ENCODE results near the gene MIS12.

MIS12 gene

DNA sequence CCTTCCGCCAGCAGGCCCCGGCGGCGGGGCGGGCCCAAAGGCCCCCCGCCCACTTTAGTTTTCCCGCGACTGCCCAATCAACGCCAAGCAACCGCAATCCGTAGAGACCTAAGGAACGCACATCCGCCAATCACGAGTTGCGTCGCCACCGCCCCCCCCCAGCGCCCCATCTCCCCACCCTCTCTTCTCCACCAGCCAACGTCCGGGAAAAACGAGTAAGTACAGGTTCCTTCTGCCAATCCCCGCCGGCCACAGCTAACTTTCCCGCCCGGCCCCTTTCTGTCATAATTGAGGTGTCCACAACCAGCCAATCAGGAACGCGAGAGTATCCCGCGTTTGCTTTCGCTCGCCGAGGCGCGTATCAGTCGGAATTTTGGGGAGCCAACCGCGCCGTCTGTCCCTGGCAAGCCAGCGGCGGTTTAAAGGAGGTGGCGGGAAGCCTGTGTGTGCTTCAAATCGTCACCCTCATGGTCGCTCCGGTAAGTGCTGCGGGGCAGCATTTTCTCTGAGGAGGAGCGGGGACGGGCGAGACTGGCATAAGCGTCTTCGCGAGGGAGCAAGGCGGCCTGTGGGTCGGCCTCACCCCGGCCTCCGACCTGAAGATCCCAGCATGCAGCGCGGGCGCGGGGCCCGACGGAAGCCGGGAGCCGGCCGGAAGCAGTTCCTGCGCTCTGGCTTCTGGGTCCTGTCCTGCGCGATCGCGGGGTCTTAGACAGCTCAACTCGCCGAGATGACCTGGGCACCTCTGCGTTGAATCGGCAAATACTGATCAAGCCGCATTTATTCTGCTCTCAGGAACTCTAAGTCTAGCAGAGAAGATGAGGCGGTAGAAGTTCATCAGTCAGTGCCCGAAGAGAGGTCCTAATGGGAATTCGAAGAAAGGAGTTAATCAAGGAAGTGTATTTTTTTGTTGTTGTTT is at the start of gene MIS12:
Gene MIS12 (plus strand): TSS at position 361 of the 919 bp plus-strand sequence. CDS start 2,297 bp downstream, outside the sequence.
- peak; percentile 91 to 96 (median 94) for DNase-seq

DNA sequence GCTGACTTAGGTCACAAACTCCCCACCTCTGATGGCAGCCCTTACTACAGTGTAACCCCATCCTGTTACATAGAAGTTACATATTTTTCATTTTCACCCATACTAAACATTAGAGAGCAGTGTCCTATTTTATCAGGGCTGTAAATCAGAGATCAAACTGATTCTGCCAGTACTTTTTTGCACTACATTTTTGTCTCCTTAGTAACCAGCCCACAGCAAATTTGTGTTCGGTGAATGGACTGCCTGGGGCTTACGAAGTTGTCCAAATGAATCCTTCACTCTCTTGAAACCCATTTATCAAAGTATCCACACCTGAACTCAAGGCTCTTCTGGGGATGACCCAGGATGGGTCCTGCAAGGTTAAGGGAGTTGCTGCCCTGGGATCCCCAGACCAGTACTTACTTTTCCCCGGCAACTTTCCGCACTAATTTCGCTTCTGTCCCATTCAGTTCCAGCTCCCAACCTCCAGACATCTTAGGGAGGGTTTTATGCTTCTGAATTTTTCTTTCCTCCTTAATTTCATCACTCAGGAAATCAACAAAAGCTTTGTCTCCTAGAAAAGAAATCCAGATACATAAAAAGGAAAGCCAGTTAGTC is 48.5 kb upstream of the MIS12 start:
- DNase-seq: no peak

DNA sequence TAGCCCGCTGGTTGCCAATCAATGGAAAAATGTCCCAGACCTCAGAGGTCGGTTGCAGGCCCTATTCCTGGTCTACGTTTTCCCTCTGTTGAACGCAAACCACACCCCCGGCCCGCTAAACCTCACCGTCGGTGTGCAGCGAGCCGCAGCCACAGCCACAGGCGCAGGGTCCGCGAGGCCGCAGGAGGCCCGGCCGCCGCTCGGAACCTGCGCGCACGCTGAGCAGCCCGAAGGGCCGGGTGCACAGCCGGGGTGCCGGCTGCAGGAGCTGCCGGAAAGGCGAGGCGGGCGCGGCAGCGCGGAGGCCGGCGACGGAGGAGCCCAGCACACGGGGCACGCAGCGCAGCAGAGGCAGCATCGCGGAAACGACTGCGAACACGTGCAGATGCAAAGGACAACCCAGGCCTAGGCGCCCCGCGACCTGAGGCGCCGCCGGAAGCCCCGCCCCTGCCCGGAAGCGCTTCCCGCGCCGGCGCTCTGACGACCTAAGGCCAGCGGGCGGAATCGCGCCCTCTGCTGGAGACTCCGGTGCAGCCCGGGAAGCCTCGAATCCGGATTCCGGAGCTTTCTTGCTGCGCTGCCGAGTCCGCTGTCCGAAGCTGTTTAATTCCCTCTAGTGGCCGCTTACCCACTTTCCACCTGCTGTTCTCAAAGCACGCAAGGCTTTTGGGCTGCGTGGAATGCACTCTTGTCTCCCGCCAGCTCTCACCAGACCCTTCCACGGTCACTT is 47.5 kb upstream of the MIS12 start, which contains the start of gene C1QBP:
Gene C1QBP (minus strand): TSS at position 440 of the 730 bp plus-strand sequence. CDS start 82 bp downstream, at position 358.
- peak; percentile 84 to 90 (median 86) for DNase-seq

- no peak for DNase-seq
Measured at GRCh38 chr17:5439446-5439764, 47.0 kb upstream of the MIS12 start.

DNA sequence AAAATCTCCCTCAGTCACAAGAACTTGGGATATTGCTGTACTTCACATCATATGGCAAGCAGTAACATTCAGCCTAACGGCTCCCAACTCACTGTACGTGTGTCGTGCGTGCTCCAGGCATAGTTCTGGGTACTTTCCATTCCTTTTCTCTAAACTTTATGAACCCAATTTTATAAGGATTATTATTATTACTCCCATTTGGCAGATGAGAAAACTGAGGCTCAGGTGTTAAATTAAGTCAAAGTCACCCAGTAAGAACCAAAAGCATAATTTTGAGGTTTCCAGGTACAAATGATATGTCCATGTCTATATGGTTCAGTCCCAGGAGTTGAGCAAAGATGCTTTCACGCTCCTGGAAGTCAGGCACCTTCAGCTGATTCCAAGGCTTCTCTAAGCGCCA is 42.6 kb upstream of the MIS12 start:
- DNase-seq: no peak

- no peak for DNase-seq
Measured at GRCh38 chr17:5444209-5444608, 42.2 kb upstream of the MIS12 start.

GRCh38 chr17:5446786-5447185 is 39.6 kb upstream of the MIS12 start:
- no peak for DNase-seq

GRCh38 chr17:5464717-5465507 is 21.5 kb upstream of the MIS12 start:
- no peak for DNase-seq

- no peak for DNase-seq
Measured at GRCh38 chr17:5466295-5466694, 20.1 kb upstream of the MIS12 start.

DNA sequence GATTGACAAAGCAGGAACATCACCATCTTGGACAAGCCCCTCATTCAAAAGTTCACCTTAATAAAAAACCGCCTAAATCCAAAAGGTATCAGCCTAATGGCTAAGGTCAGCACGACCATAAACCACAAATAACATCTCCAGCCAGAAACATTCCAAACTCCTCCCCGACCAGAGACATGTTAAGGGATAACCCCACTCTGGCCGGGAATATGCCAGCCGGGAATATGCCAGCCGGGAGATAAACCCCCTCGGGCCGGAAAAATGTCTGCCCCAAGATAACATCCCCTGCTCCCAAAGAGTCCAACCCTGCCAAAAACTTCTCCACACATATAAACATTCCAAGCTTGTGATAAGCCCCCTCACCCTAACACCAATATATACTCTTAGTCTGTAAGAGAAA is 18.9 kb upstream of the MIS12 start:
- no peak for DNase-seq

DNA sequence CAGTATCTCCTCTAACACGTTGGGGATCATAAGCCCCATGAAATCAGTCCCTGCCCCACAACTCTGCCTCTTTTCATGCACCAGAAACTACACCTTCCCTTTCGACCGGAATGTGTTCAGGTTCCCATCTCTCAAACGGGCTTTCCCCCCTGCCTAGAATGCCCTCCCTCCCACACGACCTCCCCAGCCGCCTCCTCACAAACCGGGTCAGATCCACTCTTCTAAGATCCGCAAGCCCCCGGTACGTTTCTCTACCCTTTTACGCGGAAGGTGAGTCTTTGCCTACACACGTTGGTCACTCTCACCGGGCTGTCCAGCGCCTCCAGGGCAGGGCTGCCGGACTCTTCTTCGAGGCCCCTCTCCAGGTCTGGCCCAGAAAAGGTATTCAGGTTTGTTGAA is 18.3 kb upstream of the MIS12 start:
- no peak for DNase-seq

GRCh38 chr17:5472511-5472910 is 13.9 kb upstream of the MIS12 start:
- no peak for DNase-seq

DNA sequence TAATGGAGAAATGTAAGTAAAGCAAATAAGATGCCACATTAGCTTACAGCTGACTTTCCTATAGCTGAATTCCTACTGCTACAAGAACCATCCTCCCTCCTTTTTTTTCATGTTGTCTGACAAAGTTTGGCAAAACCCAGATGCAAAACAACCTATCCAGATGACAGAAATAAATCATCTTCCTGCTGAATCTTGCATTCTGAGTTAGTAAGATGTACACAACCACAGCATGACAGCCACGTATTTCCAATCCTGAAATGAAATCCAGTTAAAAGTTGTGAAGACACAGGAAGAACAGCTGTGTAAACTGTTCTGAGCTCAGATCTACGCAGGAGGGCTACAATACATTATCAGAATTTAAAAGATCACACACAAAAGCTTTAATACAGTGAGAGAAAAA is 12.5 kb upstream of the MIS12 start:
- DNase-seq: no peak

GRCh38 chr17:5478992-5479391 is 7.4 kb upstream of the MIS12 start:
- no peak for DNase-seq

DNA sequence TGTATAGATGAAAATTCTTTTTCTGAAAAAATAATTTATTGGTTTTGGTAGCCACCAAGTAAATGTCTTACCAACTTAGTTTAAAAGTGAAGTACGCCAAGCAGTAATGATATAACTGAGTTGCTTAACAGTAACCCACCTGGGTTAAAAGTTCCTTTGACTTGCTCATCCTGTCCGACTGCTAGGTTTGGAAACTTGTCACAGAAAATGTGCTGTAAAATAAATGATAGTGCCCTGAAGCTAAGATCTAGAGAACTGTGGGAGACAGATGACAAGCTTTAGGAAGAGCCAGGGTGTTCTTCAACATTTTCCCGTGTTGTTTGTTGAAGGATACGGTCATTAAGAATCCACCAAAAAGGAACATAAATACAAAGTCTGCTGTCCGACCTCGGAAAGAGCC is 5.4 kb upstream of the MIS12 start:
- no peak for DNase-seq

GRCh38 chr17:5481451-5481850 is 4.9 kb upstream of the MIS12 start:
- DNase-seq: no peak

- DNase-seq: no peak
Measured at GRCh38 chr17:5485270-5486205, 828 bp upstream of the MIS12 start, which contains the start of gene DERL2. Gene DERL2 (minus strand): TSS chr17:5486178. CDS start chr17:5486161, 17 bp downstream.

GRCh38 chr17:5488752-5489151 is 2.4 kb downstream of the MIS12 start:
- no peak for DNase-seq

DNA sequence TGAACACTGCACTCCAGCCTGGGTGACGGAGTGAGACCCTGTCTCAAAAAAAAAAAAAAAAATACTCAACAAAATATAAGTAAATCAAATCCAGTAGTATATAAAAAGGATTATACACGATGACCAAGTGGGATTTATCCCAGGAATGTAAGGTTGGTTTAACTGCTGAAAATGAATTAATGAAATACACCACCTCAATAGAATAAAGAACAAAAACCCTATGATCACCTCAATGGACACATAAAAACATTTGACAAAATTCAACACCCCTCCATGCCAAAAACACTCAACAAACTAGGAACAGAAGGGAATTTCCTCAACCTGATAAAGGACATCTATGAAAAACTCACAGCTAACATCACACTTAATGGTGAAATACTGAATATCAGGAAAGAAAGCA is 6.6 kb downstream of the MIS12 start:
- no peak for DNase-seq

DNA sequence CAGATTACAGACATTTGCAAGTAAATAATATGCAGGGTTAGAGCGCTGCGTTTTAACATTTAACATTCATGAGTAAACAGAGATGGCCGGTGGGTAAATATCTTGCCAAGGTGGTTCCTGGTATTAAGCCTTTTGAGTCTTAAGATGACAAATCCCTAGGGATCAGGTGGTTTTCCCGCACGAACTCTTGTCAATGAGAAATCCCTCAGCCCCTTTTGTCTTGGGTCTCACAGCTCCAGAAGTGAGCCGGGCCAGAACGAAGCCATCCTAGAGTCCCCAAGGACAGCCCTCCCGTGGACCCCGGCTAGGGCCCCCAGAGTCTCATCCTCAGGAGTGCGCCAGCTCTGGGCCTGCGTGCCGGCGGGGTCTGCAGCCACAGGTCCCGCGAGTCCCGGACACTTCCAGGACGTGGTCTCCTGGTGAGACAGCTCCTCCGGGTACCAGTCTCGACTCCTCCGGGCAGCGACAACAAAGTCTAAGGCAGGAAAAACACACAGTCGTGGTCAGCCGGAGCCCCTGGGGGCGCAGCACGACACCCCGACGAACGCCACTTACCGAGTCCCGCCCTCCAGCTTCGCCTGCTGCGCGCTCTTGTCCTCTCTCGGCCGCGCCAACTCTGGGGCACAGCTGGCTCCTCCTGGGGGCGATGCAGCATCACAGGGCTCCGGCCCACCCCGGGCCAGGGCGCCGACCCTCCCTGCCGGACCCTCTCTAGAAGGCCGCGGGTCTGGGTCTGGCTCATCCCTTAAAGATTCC is 13.3 kb downstream of the MIS12 start:
- no peak for DNase-seq

GRCh38 chr17:5500247-5500588 is 13.9 kb downstream of the MIS12 start:
- DNase-seq: no peak
